Activated naive CD4-positive, alpha-beta T cell treated with anti-CD3 and anti-CD28 coated beads, Interleukin-2, amount 50 U/mL, for 16 hours (primary cell): ENCODE data around the gene AMOTL1.
"Not testable (repeated sequence)": the region's sequence is repeated elsewhere in the genome, so short reads cannot be mapped to it uniquely, and the experiment has no call there.

ENCODE experiments used
- DNase-seq: peaks from one replicate; pipeline ENCODE4 v3.0.0-alpha.2; 2020

AMOTL1 gene

GRCh38 chr11:94828088-94828487 lies 59.9 kb downstream of the AMOTL1 start:
- DNase-seq, result no peak

- no peak for DNase-seq
Measured at GRCh38 chr11:94830722-94831510, 62.8 kb downstream of the AMOTL1 start.

GRCh38 chr11:94831529-94831928 lies 63.4 kb downstream of the AMOTL1 start:
- no peak for DNase-seq

- DNase-seq, result no peak
Measured at GRCh38 chr11:94832604-94833235, 64.6 kb downstream of the AMOTL1 start.

GRCh38 chr11:94834911-94835593 lies 66.9 kb downstream of the AMOTL1 start:
- DNase-seq, result no peak

GRCh38 chr11:94835594-94835927 lies 67.4 kb downstream of the AMOTL1 start:
- DNase-seq, result no peak

- DNase-seq, result no peak
Measured at GRCh38 chr11:94837317-94837716, 69.2 kb downstream of the AMOTL1 start.

- no peak for DNase-seq
Measured at GRCh38 chr11:94838027-94838731, 70.0 kb downstream of the AMOTL1 start.

GRCh38 chr11:94840209-94840608 lies 72.1 kb downstream of the AMOTL1 start:
- no peak for DNase-seq

- no peak for DNase-seq
Measured at GRCh38 chr11:94844031-94844430, 75.9 kb downstream of the AMOTL1 start.

- no peak for DNase-seq
Measured at GRCh38 chr11:94845622-94846021, 77.5 kb downstream of the AMOTL1 start.

GRCh38 chr11:94849839-94850238 lies 81.7 kb downstream of the AMOTL1 start:
- no peak for DNase-seq

- DNase-seq, result no peak
Measured at GRCh38 chr11:94851864-94852636, 83.9 kb downstream of the AMOTL1 start.

GRCh38 chr11:94853288-94853687 lies 85.1 kb downstream of the AMOTL1 start:
- DNase-seq, result not testable (repeated sequence)

GRCh38 chr11:94853836-94854235 lies 85.7 kb downstream of the AMOTL1 start:
- no peak for DNase-seq

- no peak for DNase-seq
Measured at GRCh38 chr11:94854770-94855633, 86.8 kb downstream of the AMOTL1 start.

GRCh38 chr11:94855666-94856065 lies 87.5 kb downstream of the AMOTL1 start:
- no peak for DNase-seq

- DNase-seq, result no peak
Measured at GRCh38 chr11:94856443-94856842, 88.3 kb downstream of the AMOTL1 start.

GRCh38 chr11:94857337-94857736 lies 89.2 kb downstream of the AMOTL1 start:
- DNase-seq, result no peak

- DNase-seq, result no peak
Measured at GRCh38 chr11:94858012-94858705, 90.0 kb downstream of the AMOTL1 start.

GRCh38 chr11:94860333-94860732 lies 92.2 kb downstream of the AMOTL1 start:
- DNase-seq, result no peak
